Measurements from ENCODE around the gene CCNI2. TPM values are rescaled to one million over a fixed set of nuclear protein-coding genes. Genes with fewer than 3 reads are reported as not detected.

CCNI2 gene
- total and polyA plus RNA-seq, 2 donors (not counting 1 experiment from before 2014, with no cell fraction given): not detected

GRCh38 chr5:132760601-132761317, 13.5 kb downstream of the CCNI2 start:
- Histone ChIP-seq H3K4me1 (ENCODE audit: control insufficient read depth, extremely low read depth, insufficient read depth, low read length) (no peaks in the 10 kb centered on the region), H2AFZ (ENCODE audit: low read length) (no peak overlapping the region), H4K20me1 (ENCODE audit: control insufficient read depth, extremely low read depth, insufficient read depth, low read length) (no peaks in the 10 kb centered on the region), H3K79me2 (ENCODE audit: control insufficient read depth, insufficient read depth, low read length) (peaks cover 2% of the 10 kb centered on the region), H3K9me3 (ENCODE audit: control insufficient read depth, insufficient read depth, low read depth, low read length) (no peaks in the 10 kb centered on the region), H3K36me3 (ENCODE audit: control insufficient read depth, insufficient read depth, low read length) (peaks cover 28% of the 10 kb centered on the region), H3K4me2 (ENCODE audit: extremely low read depth, insufficient read depth, low read length) (no peak overlapping the region), H3K4me3 (replicated peaks in 1 of 4; ENCODE audit: control extremely low read depth in 1 of 4, insufficient read depth in 1 of 4, low read depth in 3 of 4, low read length in 4 of 4) (no peak overlapping the region), H3K27ac (ENCODE audit: insufficient read depth, low read length) (no peak overlapping the region), H3K9ac (ENCODE audit: insufficient read depth, low read length) (no peak overlapping the region), H3K27me3 (ENCODE audit: control insufficient read depth, insufficient read depth, low read length) (no peaks in the 10 kb centered on the region)
- no peak for TF ChIP-seq EZH2 (IDR thresholded peaks at IDR 0.05; ENCODE audit: low read length, missing control alignments)
- TF ChIP-seq CTCF (conservative IDR thresholded peaks at IDR 0.05 in 1 of 2, IDR thresholded peaks at IDR 0.05 in 1 of 2; ENCODE audit: low read depth in 1 of 2, low read length in 2 of 2): no peak
- DNase-seq (ENCODE audit: low read depth in 2 of 2): no peak

- no peak overlapping the region for H3K4me3 ChIP-seq (replicated peaks in 1 of 4; ENCODE audit: control extremely low read depth in 1 of 4, insufficient read depth in 1 of 4, low read depth in 3 of 4, low read length in 4 of 4)
- no peaks in the 10 kb centered on the region for H4K20me1 ChIP-seq (ENCODE audit: control insufficient read depth, extremely low read depth, insufficient read depth, low read length)
- H3K9ac ChIP-seq (ENCODE audit: insufficient read depth, low read length): no peak overlapping the region
- H3K9me3 ChIP-seq (ENCODE audit: control insufficient read depth, insufficient read depth, low read depth, low read length): no peaks in the 10 kb centered on the region
- no peak for DNase-seq (ENCODE audit: low read depth in 2 of 2)
- no peaks in the 10 kb centered on the region for H3K27me3 ChIP-seq (ENCODE audit: control insufficient read depth, insufficient read depth, low read length)
- no peak overlapping the region for H3K4me2 ChIP-seq (ENCODE audit: extremely low read depth, insufficient read depth, low read length)
- H3K79me2 ChIP-seq (ENCODE audit: control insufficient read depth, insufficient read depth, low read length): peaks cover 9% of the 10 kb centered on the region
- no peak for TF ChIP-seq CTCF (conservative IDR thresholded peaks at IDR 0.05 in 1 of 2, IDR thresholded peaks at IDR 0.05 in 1 of 2; ENCODE audit: low read depth in 1 of 2, low read length in 2 of 2)
- no peak for TF ChIP-seq EZH2 (IDR thresholded peaks at IDR 0.05; ENCODE audit: low read length, missing control alignments)
- H3K36me3 ChIP-seq (ENCODE audit: control insufficient read depth, insufficient read depth, low read length): peaks cover 28% of the 10 kb centered on the region
- no peak overlapping the region for H3K27ac ChIP-seq (ENCODE audit: insufficient read depth, low read length)
- H2AFZ ChIP-seq (ENCODE audit: low read length): no peak overlapping the region
- H3K4me1 ChIP-seq (ENCODE audit: control insufficient read depth, extremely low read depth, insufficient read depth, low read length): no peaks in the 10 kb centered on the region
Observed at GRCh38 chr5:132761321-132762240, 14.4 kb downstream of the CCNI2 start.

- no peak overlapping the region for H3K4me3 ChIP-seq (replicated peaks in 1 of 4; ENCODE audit: control extremely low read depth in 1 of 4, insufficient read depth in 1 of 4, low read depth in 3 of 4, low read length in 4 of 4)
- no peak overlapping the region for H3K9ac ChIP-seq (ENCODE audit: insufficient read depth, low read length)
- H3K4me1 ChIP-seq (ENCODE audit: control insufficient read depth, extremely low read depth, insufficient read depth, low read length): peaks cover 6% of the 10 kb centered on the region
- no peaks in the 10 kb centered on the region for H3K27me3 ChIP-seq (ENCODE audit: control insufficient read depth, insufficient read depth, low read length)
- peaks cover 17% of the 10 kb centered on the region for H3K79me2 ChIP-seq (ENCODE audit: control insufficient read depth, insufficient read depth, low read length)
- H2AFZ ChIP-seq (ENCODE audit: low read length): no peak overlapping the region
- no peak overlapping the region for H3K4me2 ChIP-seq (ENCODE audit: extremely low read depth, insufficient read depth, low read length)
- H4K20me1 ChIP-seq (ENCODE audit: control insufficient read depth, extremely low read depth, insufficient read depth, low read length): no peaks in the 10 kb centered on the region
- H3K27ac ChIP-seq (ENCODE audit: insufficient read depth, low read length): no peak overlapping the region
- no peak for DNase-seq (ENCODE audit: low read depth in 2 of 2)
- no peak for TF ChIP-seq EZH2 (IDR thresholded peaks at IDR 0.05; ENCODE audit: low read length, missing control alignments)
- TF ChIP-seq CTCF (conservative IDR thresholded peaks at IDR 0.05 in 1 of 2, IDR thresholded peaks at IDR 0.05 in 1 of 2; ENCODE audit: low read depth in 1 of 2, low read length in 2 of 2): no peak
- H3K36me3 ChIP-seq (ENCODE audit: control insufficient read depth, insufficient read depth, low read length): peaks cover 28% of the 10 kb centered on the region
- no peaks in the 10 kb centered on the region for H3K9me3 ChIP-seq (ENCODE audit: control insufficient read depth, insufficient read depth, low read depth, low read length)
Observed at GRCh38 chr5:132762246-132763000, 15.2 kb downstream of the CCNI2 start.
